Myocyte (in vitro differentiated cells): ENCODE results near the gene AMBRA1. TPM values are rescaled to one million over a fixed set of nuclear protein-coding genes. Genes with fewer than 3 reads are reported as not detected.

Experiments
- DNase-seq: peaks from one replicate; pipeline ENCODE4 v3.0.0-alpha.2; 2012; ENCODE audit warnings: low read depth
- total RNA-seq: library from RNA; depleted of rRNA; stranded (reverse); fragments of >200 nt; gene quantifications from 2 replicates; pipeline ENCODE4 v1.2.3, GENCODE V29; 2014

The AMBRA1 gene
- total RNA-seq, 1 donor from 2014 or later, result 18.7 TPM

DNA sequence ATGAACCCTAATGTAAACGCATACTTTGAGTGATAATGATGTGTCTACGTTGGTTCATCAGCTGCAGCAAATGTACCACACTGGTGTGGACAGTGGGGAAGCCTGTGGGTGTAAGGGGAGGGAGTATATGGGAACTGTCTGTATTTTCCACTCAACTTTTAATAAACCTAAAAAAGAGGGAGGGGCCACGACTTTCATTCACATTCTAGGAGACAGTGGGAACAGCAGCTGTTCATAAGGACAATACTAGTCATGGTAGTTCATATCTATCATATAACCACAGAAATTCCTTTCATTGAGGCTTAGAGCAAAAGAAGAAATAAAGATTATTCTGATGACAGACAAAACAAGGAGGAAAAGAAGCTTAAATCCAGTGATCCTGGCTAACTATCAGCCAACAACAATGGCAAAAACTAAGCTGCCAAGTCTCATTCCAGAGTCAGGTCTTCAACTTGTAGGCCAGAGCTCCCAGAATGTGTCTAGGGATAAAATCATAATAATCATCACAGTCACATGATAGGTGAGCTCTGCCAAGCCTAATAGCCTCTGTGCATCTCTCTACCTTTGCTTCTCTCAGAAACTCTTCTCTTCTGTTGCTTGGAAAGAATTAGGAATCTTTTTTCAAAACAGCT lies 142.9 kb downstream of the AMBRA1 start:
- DNase-seq, result peak; percentile 78

DNA sequence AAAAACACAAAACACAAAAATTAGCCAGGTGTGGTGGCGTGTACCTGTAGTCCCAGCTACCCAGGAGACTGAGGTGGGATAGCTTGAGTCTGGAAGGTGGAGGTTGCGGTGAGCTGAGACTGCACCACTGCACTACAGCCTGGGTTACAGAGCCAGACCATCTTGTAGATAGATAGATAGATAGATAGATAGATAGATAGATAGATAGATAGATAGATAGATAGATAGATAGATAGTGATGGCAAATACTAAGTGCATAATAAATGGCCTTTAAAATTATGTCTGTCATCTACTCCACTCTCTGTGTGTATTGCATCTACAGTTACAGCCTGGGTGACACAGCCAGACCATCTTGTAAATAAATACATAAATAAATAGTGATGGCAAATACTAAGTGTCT lies 146.3 kb downstream of the AMBRA1 start:
- DNase-seq, result no peak

DNA sequence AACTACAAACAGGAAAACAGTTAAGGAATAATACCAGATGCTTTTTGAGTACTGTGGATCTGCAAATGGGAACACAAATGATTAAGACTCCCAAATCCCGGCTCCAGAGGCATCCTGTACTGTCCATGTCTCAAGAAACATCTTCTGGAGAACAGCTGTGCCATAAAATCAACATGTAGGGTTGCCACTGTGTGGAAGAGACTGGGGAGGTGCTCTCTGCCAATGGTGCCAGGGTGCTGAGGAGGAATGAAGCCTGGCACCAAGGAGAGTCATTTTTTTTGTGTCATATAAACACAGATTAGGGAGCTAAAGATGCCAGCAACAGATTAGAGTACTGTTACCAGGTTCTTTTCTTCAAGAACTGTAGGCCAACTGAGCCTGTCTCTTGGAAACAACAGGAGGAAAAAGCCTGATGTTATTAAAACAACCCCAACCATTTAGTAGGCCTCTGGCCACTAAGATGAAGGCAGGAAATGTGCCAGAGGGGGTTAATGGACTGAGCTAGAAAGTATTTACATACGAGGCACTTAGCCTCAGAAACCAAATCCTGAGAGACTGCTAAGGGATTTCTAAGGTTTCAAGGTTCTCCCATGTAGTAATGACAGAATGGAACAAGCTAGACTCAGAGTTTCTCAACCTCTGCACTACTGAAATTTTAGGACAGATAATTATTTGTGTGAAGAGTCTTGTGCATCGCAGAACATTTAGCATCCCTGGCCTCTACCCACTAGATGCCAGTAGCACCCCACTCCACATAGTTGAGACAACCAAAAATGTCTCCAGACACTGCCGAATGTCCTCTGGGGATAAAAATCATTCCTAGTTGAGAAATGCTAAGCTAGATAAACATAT lies 147.7 kb downstream of the AMBRA1 start:
- DNase-seq, result peak; percentile 32

GRCh38 chr11:46445192-46445919 lies 148.5 kb downstream of the AMBRA1 start:
- DNase-seq, result no peak

DNA sequence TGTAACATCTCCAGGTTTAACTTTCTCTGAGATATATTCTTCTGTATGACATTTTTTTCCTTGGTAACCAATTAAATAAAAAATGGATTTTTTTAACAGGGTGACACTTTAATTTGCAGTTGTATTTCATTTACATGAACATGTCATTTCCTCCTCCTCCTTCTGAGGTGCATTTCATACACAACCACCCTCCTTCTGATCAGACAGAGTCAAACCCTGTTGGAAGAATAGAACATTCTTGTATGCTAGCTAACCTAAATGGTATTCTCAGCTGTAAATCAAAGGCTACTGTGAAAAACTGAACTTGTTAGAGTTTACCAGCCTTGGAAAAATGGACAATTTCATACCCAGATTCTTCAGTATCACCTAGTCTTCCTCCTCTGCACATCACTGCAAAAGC lies 149.5 kb downstream of the AMBRA1 start:
- no peak for DNase-seq

DNA sequence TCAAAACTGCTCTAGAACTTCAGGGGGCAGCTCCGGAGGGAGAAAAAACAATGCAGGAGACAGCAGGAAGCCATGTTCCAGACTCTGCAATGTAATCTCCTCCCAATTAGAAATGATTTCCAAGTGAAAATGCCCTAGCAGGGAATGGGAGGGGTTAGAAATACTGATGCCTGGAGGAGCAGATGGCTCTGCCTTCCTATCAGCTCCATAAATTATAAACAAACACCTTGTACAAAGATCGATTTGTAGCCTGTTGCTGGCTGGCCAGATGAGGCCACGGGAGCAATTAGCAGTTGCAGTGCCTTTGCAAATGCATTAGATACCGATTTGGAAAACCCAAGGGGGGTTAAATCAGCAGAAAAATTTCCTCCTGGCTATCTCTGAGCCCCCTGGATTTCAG lies 155.6 kb downstream of the AMBRA1 start:
- DNase-seq, result no peak

DNA sequence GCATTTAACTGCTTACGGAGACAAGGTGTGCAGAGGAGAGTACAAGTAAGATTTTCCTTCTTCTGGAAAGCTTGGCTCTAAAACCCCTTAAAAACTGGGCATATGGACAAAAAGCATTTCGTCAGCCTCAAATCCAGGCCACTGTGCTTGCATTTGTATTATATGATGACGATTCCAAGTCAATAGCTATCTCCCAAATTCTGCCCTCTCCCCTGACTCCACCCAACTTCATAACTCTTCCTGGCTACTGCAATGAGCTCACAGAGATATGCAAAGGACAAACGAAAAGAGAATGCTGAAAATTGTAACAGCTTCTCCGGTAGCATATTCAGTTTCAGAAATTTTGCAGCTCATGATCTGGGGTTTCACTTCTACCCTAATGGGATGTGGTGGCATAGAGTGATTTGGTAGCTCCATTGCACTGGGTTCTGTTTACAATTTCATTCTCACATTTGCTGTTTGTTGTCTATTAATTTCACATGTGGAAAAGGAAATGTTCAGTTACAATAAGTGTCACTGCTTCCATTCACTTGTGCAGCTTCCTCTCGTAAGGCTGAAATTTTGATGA lies 156.6 kb downstream of the AMBRA1 start:
- DNase-seq, result no peak

- no peak for DNase-seq
Observed at GRCh38 chr11:46436113-46436512, 157.7 kb downstream of the AMBRA1 start.

DNA sequence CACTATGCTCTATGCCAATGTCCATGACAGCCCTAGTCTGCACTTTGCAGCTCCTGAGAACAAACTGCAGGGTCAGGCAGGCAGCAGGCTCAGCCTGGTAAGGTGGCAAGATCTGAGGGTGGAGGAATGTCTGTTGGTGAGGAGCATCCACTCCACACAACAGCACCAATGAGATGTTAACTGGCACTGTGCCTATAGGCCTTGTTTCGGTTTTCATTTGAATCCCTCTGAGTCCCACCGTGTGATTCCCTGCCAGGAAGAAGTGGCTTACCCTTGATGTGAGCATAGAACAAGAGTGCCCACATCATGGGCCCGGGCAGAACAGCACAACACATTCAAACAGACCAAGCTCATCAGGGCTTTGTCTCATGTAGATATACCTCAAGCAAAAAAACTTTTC lies 158.1 kb downstream of the AMBRA1 start:
- no peak for DNase-seq

GRCh38 chr11:46431211-46431610 lies 162.6 kb downstream of the AMBRA1 start:
- no peak for DNase-seq

- no peak for DNase-seq
Observed at GRCh38 chr11:46429717-46430116, 164.1 kb downstream of the AMBRA1 start.

DNA sequence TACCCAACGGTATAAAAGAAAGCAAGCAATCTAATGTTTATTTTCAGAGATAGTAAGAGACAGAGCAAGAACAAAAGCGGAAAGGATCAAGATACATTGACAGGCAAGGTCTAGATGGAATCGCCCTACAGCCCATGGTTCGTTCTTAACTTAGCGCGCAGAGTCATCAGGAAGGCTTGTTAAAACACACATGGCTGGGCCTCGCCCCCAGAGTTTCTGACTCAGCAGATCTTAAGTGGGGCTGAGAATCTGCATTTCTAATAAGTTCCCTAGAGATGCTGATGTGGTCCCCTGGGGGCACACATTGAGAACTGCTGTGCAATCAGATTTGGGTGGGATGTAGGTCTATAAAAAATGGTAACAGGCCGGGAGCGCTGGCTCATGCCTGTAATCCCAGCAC lies 166.5 kb downstream of the AMBRA1 start:
- DNase-seq, result peak; percentile 85

DNA sequence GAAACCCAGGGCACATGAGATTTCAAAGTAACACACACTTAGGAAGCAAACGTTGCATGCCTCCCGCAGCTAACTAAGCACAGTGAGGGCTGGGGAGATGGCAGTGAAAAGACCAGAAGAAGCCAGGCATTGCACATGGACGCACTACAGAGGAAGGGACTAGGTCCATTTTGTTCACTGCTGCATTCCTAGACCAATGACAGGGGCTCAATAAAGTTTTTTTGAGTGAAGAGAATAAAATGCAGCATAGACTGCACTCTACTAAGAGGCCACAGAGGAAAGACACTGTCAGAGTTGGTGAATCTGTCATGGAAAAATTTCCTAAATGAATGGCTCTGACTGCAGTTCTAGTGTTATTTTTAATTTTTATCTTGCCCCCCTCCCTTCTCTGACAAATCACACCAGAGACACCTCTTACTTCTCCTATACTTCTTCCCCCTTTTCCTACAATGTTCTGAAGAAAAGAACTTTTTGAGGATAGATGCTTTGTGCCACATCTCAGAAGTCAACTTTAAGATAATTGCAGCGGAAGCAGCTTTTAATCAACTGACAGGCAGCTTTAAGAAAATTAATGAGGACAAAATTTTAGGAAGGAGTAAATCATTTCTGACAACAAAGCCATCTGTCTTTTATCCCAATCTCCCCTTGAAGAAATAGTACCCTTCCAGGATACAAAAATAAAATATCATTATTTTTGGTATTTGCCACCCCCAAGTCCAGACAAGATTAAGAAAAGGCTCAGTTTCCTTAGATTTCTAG lies 167.4 kb downstream of the AMBRA1 start:
- no peak for DNase-seq

GRCh38 chr11:46422588-46422987 lies 171.2 kb downstream of the AMBRA1 start:
- no peak for DNase-seq

DNA sequence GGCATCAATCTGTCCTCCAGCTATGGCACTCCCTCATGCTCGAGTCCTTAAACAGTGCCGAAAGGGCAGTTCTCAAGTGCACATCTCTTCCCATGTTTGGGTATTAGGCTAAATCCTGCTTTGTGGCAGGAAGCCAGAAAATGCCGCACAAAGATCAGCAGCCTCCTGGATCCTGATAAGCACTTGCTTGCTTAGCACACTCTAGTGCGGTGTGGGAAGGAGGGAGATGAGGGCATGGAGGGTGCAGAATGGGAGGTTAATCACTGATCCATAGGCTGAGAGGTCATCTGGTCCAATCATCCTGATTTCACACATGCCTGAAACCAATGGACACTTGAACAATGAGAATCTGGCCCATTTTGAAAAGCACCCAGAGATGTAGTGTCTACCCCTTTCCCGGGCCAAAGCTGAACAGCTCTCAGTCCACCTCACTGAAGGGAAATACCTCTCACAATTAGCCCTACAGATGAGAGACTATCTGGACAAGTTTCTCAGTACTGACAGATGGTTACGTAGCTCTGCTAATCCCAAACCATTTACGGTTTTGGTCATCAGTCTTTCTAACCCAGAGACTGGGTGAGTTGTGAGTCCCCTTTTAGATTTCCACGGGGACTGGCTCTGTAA lies 172.5 kb downstream of the AMBRA1 start:
- DNase-seq, result no peak

- no peak for DNase-seq
Observed at GRCh38 chr11:46420513-46420912, 173.3 kb downstream of the AMBRA1 start.

DNA sequence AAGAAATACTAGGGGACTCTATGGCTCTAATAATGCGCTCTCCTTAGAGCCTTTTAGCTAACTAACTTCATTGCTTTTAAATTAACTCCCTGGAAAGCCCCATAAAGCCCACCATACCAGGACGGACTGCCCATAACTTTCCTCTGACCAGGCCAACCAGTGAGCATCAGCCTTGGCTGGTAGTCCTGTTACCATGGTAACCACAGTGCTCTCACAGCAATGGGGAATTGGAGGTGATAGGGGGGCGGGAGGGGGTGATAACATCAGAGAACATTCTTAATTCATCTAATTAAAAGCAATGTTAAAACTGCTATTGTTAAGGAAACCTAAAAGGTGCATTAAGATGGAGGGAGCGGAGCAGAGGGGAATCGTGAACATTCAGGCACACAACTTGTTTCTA lies 175.1 kb downstream of the AMBRA1 start:
- no peak for DNase-seq

DNA sequence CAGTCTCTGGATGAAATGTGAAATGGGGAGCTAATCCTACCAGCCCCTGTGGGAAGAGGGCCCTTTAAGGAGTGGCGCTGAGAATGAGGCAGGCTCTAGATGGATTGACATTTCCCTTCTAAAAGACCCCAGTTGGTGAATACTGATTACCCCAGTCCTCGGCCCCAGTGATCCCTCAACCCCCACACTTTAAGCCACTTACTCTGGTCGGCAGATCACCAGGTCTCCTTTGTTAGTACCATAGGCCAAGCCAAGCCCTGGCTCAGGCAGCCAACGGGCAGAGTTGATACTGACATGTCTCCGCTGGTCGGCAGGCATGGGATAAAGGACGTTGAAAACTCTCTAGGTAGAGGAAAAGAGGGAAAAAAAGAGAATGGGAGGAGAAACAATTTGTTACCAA lies 176.1 kb downstream of the AMBRA1 start:
- DNase-seq, result no peak

- peak; percentile 89 for DNase-seq
Observed at GRCh38 chr11:46414879-46415278, 178.9 kb downstream of the AMBRA1 start.

- no peak for DNase-seq
Observed at GRCh38 chr11:46414466-46414796, 179.4 kb downstream of the AMBRA1 start.
